ENCODE data around the gene AARS1. TPM values are rescaled to one million over a fixed set of nuclear protein-coding genes. Genes with fewer than 3 reads are reported as not detected.
"Not testable (repeated sequence)": the region's sequence is repeated elsewhere in the genome, so short reads cannot be mapped to it uniquely, and the experiment has no call there.

The AARS1 gene
- total RNA-seq, 1 donor from 2014 or later, result 297 TPM

DNA sequence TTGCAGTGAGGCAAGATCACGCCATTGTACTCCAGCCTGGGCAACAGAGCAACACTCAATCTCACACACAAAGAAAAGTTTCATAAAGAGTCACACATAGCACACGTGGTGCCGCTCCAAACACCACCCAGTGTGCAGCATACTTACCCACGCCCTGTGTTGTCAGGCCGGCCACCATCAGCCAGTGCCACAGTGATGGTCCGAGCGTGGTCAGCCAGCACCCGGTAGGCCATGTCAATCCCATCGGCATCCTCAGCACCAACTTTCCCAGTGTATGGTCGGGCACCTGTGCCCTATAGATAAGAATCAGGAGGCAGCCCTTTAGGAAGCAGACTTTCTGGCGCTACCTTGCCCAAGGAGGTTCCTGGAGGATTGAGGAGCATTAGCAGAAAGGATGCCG lies 19.8 kb downstream of the AARS1 start:
- DNase-seq (ENCODE audit: extremely low spot score, unreplicated experiment), result no peak
- H3K27ac Mint-ChIP-seq (ENCODE audit: unreplicated experiment), result peak overlapping the region; percentile 41
- no peak overlapping the region for H3K4me3 Mint-ChIP-seq (ENCODE audit: unreplicated experiment)
- TF ChIP-seq, protein P1, sequence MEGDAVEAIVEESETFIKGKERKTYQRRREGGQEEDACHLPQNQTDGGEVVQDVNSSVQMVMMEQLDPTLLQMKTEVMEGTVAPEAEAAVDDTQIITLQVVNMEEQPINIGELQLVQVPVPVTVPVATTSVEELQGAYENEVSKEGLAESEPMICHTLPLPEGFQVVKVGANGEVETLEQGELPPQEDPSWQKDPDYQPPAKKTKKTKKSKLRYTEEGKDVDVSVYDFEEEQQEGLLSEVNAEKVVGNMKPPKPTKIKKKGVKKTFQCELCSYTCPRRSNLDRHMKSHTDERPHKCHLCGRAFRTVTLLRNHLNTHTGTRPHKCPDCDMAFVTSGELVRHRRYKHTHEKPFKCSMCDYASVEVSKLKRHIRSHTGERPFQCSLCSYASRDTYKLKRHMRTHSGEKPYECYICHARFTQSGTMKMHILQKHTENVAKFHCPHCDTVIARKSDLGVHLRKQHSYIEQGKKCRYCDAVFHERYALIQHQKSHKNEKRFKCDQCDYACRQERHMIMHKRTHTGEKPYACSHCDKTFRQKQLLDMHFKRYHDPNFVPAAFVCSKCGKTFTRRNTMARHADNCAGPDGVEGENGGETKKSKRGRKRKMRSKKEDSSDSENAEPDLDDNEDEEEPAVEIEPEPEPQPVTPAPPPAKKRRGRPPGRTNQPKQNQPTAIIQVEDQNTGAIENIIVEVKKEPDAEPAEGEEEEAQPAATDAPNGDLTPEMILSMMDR (IDR thresholded peaks at IDR 0.05), result no peak
- H3K27me3 Mint-ChIP-seq (ENCODE audit: unreplicated experiment), result no peaks in the 10 kb centered on the region
- H3K36me3 Mint-ChIP-seq (ENCODE audit: unreplicated experiment), result peaks cover 62% of the 10 kb centered on the region
- no peaks in the 10 kb centered on the region for H3K9me3 Mint-ChIP-seq (ENCODE audit: unreplicated experiment)
- H3K4me1 Mint-ChIP-seq (ENCODE audit: unreplicated experiment), result no peaks in the 10 kb centered on the region

DNA sequence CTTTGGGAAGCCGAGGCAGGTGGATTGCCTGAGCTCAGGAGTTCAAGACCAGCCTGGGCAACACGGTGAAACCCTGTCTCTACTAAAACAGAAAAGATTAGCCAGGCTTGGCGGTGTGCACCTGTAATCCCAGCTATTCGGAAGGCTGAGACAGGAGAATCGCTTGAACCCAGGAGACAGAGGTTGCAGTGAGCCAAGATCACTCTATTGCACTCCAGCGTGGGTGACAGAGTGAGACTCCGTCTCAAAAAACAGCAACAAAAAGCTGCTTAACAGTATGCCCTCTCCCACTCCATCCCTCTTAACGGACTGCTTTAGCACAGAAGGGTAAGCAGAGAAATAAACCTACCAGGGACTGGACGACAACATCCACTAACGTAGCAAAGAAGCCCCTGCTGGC lies 21.4 kb downstream of the AARS1 start:
- H3K27me3 Mint-ChIP-seq (ENCODE audit: unreplicated experiment); H3K4me3 Mint-ChIP-seq (ENCODE audit: unreplicated experiment); H3K9me3 Mint-ChIP-seq (ENCODE audit: unreplicated experiment); H3K4me1 Mint-ChIP-seq (ENCODE audit: unreplicated experiment); DNase-seq (ENCODE audit: extremely low spot score, unreplicated experiment): not testable (repeated sequence)
- Mint-ChIP-seq H3K27ac (ENCODE audit: unreplicated experiment) (peak overlapping the region; percentile 47), H3K36me3 (ENCODE audit: unreplicated experiment) (peaks cover 59% of the 10 kb centered on the region)

DNA sequence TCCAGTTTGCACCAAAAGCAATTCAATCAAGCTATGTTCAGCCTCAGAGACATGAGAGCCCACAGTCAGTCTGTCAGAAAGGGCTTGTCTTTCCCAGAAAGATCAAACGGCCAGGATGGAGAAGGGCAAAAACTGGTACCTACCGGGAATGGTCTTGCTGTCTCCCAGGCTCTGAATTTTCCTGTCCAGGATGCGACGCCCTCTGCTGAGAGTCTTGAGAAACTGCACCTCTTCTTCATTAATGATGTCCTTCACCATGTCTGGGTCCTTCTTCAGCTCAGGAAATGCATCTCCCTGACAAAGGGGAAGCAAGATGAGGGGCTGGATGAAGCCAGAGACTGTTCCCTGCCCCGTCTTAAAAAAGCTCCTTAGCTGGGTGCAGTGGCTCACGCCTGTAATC lies 21.8 kb downstream of the AARS1 start:
- H3K9me3 Mint-ChIP-seq (ENCODE audit: unreplicated experiment), result no peaks in the 10 kb centered on the region
- TF ChIP-seq, protein P1 (IDR thresholded peaks at IDR 0.05), result peak; percentile 56
- H3K4me1 Mint-ChIP-seq (ENCODE audit: unreplicated experiment), result no peaks in the 10 kb centered on the region
- no peak overlapping the region for H3K4me3 Mint-ChIP-seq (ENCODE audit: unreplicated experiment)
- peaks cover 57% of the 10 kb centered on the region for H3K36me3 Mint-ChIP-seq (ENCODE audit: unreplicated experiment)
- H3K27me3 Mint-ChIP-seq (ENCODE audit: unreplicated experiment), result no peaks in the 10 kb centered on the region
- peak overlapping the region; percentile 34 for H3K27ac Mint-ChIP-seq (ENCODE audit: unreplicated experiment)
- DNase-seq (ENCODE audit: extremely low spot score, unreplicated experiment), result no peak

DNA sequence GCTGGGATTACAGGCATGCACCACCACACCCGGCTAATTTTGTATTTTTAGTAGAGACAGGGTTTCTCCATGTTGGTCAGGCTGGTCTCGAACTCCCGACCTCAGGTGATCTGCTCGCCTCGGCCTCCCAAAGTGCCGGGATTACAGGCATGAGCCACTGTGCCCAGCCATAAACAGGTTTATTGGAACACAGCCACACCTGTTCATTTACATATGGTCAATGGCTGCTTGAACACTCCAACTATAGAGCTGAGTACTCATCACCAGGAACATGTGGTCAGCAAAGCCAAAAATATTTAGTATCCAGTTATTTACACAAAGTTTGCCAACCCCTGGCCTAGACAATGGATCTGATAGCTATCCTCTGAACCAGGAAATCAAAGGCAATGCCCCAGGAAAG lies 29.4 kb downstream of the AARS1 start:
- not testable (repeated sequence) for H3K4me3 Mint-ChIP-seq (ENCODE audit: unreplicated experiment); H3K4me1 Mint-ChIP-seq (ENCODE audit: unreplicated experiment); H3K27me3 Mint-ChIP-seq (ENCODE audit: unreplicated experiment); H3K27ac Mint-ChIP-seq (ENCODE audit: unreplicated experiment); H3K9me3 Mint-ChIP-seq (ENCODE audit: unreplicated experiment); DNase-seq (ENCODE audit: extremely low spot score, unreplicated experiment)
- H3K36me3 Mint-ChIP-seq (ENCODE audit: unreplicated experiment), result peaks cover 47% of the 10 kb centered on the region

DNA sequence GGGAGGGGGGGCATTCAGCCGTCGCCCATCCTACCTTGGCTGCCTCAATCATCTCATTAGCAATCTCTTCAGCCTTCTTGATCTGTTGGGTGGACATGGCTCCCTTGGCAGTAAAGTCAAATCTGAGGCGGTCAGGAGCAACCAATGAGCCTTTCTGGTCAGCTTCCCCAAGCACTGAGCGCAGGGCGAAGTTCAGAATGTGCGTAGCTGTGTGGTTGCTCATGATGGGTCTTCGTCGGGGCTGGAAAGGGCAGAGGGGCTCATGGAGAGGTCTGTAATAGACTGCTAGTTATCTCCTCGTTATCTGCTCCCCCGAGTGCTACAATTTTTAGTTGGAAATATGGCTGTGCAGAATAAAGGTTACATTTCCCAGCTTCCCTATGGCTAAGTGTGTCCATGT lies 30.4 kb downstream of the AARS1 start:
- no peaks in the 10 kb centered on the region for H3K4me1 Mint-ChIP-seq (ENCODE audit: unreplicated experiment)
- no peak overlapping the region for H3K27ac Mint-ChIP-seq (ENCODE audit: unreplicated experiment)
- H3K4me3 Mint-ChIP-seq (ENCODE audit: unreplicated experiment), result no peak overlapping the region
- DNase-seq (ENCODE audit: extremely low spot score, unreplicated experiment), result no peak
- H3K9me3 Mint-ChIP-seq (ENCODE audit: unreplicated experiment), result no peaks in the 10 kb centered on the region
- TF ChIP-seq, protein P1 (IDR thresholded peaks at IDR 0.05), result no peak
- peaks cover 47% of the 10 kb centered on the region for H3K36me3 Mint-ChIP-seq (ENCODE audit: unreplicated experiment)
- H3K27me3 Mint-ChIP-seq (ENCODE audit: unreplicated experiment), result no peaks in the 10 kb centered on the region

DNA sequence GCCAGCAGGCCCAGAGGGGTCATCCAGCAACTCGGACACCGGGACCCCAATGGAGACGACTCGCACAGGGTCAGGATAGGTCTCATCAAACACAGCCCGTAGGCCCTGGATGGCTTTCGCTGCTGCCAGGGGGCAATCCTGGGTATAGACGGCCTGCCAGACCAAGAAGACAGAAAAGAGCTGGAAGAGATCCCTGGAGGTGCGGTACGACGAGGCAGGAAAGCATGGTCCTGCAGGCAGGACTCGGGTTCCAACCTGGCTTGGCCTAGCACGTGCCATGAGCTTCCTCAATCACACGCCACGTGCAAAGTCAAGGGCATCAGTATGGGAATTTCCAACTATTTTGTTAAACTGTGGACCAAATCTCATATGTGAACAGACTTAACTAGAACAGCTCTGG lies 31.2 kb downstream of the AARS1 start:
- TF ChIP-seq, protein P1 (IDR thresholded peaks at IDR 0.05), result no peak
- Mint-ChIP-seq H3K9me3 (ENCODE audit: unreplicated experiment) (no peaks in the 10 kb centered on the region), H3K27ac (ENCODE audit: unreplicated experiment) (no peak overlapping the region), H3K27me3 (ENCODE audit: unreplicated experiment) (no peaks in the 10 kb centered on the region), H3K4me1 (ENCODE audit: unreplicated experiment) (no peaks in the 10 kb centered on the region), H3K4me3 (ENCODE audit: unreplicated experiment) (no peak overlapping the region), H3K36me3 (ENCODE audit: unreplicated experiment) (peaks cover 51% of the 10 kb centered on the region)
- peak; percentile 83 for DNase-seq (ENCODE audit: extremely low spot score, unreplicated experiment)

All from osteocyte (in vitro differentiated cells).